ENCODE results near the gene SSTR3.
A peak's percentile ranks its signal among the peaks of the same experiment; 100 is the strongest.
"Not testable (repeated sequence)": the region's sequence is repeated elsewhere in the genome, so short reads cannot be mapped to it uniquely, and the experiment has no call there.

The SSTR3 gene

DNA sequence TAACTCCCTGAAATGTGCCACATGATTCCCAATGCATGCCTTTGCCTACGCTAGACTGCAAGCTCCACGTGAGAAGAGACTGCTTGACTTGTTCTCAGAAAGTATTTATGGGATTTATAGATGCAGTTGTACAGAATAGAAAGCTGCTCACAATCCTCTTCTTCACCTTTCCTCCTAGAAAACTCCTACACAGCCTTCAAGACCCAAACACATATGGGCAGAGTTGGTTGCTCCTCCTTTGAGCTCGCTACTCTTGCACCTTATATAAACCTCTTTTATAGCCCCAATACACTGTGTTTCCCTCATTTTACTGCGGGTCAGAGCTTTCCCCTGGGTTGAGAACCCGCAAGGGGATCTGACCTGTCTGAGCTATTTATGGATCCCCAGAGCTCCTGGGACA lies 40.6 kb downstream of the SSTR3 start:
- TF ChIP-seq CTCF (conservative IDR thresholded peaks at IDR 0.05) = no peak
- no peak overlapping the region for H3K27ac ChIP-seq

GRCh38 chr22:37170689-37171405 lies 41.4 kb downstream of the SSTR3 start:
- H3K27ac ChIP-seq = not testable (repeated sequence)

- H3K27ac ChIP-seq = no peak overlapping the region
- TF ChIP-seq CTCF (conservative IDR thresholded peaks at IDR 0.05) = no peak
Measured at GRCh38 chr22:37169947-37170688, 42.2 kb downstream of the SSTR3 start.

GRCh38 chr22:37169406-37169805 lies 42.9 kb downstream of the SSTR3 start:
- H3K27ac ChIP-seq = no peak overlapping the region
- no peak for TF ChIP-seq CTCF (conservative IDR thresholded peaks at IDR 0.05)

DNA sequence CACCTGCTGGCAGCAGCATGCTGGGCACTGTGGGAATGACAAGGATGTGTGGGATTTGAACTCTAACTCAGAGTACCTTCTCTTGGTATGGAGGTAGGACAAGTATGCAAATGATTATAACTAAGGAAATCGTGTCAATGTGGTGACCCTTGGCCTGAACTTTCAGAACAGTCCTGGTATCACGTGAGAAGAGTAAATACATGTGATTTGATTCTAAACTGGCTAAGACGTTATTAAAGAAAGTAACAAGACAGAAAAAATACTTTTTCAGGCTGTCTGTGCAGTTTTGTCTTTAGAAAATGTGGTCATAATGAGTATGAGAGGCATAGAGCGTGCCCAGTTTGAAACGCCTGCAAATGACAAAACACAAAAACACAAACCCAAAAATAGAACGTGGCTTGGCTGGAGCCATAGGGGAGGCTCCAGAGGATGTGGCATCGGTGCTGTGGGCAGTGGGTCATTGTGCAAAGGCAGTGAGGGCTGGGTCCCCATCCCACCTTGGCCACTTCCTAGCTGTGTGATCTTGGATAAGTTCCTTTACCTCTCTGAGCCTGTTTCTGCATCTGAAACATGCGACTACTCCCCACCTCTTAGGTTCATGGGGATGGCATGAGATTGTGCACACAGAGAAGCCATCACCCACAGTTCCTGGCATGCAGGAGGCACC lies 44.2 kb downstream of the SSTR3 start:
- no peak overlapping the region for H3K27ac ChIP-seq
- no peak for TF ChIP-seq CTCF (conservative IDR thresholded peaks at IDR 0.05)

GRCh38 chr22:37167176-37167980 lies 44.9 kb downstream of the SSTR3 start:
- no peak for TF ChIP-seq CTCF (conservative IDR thresholded peaks at IDR 0.05)
- H3K27ac ChIP-seq = peak overlapping the region; percentile 36; the same call in 1 of the 2 replicates

DNA sequence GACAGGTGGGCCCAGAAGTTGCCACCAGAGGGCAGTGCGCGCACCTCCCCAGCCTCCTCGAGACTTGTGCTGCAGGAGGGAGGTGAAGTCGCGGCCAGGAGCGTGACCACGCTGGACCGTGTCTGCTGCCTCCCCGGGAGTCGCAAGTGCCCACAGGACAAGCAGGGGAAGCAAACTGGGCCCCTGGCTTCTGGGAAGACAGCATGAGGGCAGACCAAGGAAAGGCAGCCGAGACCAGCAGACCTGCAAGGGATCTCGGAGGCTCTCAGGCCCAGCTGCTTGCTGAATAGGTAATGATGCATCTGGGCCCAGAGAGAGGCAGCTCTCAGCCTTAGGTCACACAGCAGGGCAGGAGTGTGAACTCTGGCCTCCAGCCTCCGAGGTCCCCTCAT lies 45.6 kb downstream of the SSTR3 start:
- peak; percentile 95 for TF ChIP-seq CTCF (conservative IDR thresholded peaks at IDR 0.05)
- peak overlapping the region; percentile 36; the same call in 1 of the 2 replicates for H3K27ac ChIP-seq

Data from VCaP (cell line).